Loucy (cell line): Measurements from ENCODE around the gene ERMAP.

Experiments used
- H2AFZ ChIP-seq: fragments of 200-600 bp; sonication (generic); 2 replicates; pipeline ENCODE4 v1.6.0; 2016; ENCODE audit warnings: antibody characterized with exemption, mild to moderate bottlenecking, low read length, moderate library complexity
- H3F3A ChIP-seq: fragments of 200-600 bp; 2 replicates; pipeline ENCODE4 v1.6.0; 2016; ENCODE audit warnings: antibody characterized with exemption, low read depth, mild to moderate bottlenecking
- H3K27me3 ChIP-seq: fragments of 200-600 bp; sonication (generic); 2 replicates; pipeline ENCODE4 v1.6.1; 2014; ENCODE audit warnings: low read length, mild to moderate bottlenecking; ENCODE audit not compliant: insufficient read depth, poor library complexity, severe bottlenecking
- H3K36me3 ChIP-seq: fragments of 200-600 bp; sonication (generic); 2 replicates; pipeline ENCODE4 v1.6.1; 2016; ENCODE audit warnings: low read length; ENCODE audit not compliant: insufficient read depth
- H3K4me1 ChIP-seq: fragments of 200-600 bp; sonication (generic); 2 replicates; pipeline ENCODE4 v1.5.1; 2014; ENCODE audit warnings: low read length, mild to moderate bottlenecking; ENCODE audit not compliant: insufficient read depth, poor library complexity, severe bottlenecking
- H3K4me2 ChIP-seq: fragments of 200-600 bp; sonication (generic); 2 replicates; pipeline ENCODE4 v1.6.0; 2014; ENCODE audit warnings: antibody characterized with exemption, low read length, low read depth, mild to moderate bottlenecking; ENCODE audit not compliant: poor library complexity, severe bottlenecking
- H3K4me3 ChIP-seq: fragments of 200-600 bp; sonication (generic); 2 replicates; pipeline ENCODE4 v1.5.1; 2014; ENCODE audit warnings: low read length, mild to moderate bottlenecking, mixed read lengths; ENCODE audit not compliant: poor library complexity, severe bottlenecking
- H3K79me2 ChIP-seq: fragments of 200-600 bp; sonication (generic); 2 replicates; pipeline ENCODE4 v1.6.1; 2014; ENCODE audit warnings: low read length; ENCODE audit not compliant: insufficient read depth
- H3K9ac ChIP-seq: fragments of 200-600 bp; sonication (generic); 2 replicates; pipeline ENCODE4 v1.6.0; 2014; ENCODE audit warnings: mild to moderate bottlenecking, low read depth, low read length, moderate library complexity; ENCODE audit not compliant: poor library complexity, severe bottlenecking
- H3K9me2 ChIP-seq: fragments of 200-600 bp; sonication (generic); replicated peaks from 2 replicates; pipeline ENCODE4 v1.6.1; 2016; ENCODE audit warnings: low read depth, low read length, mixed read lengths
- H3K9me3 ChIP-seq: fragments of 200-600 bp; sonication (generic); 2 replicates; pipeline ENCODE4 v1.6.1; 2014; ENCODE audit warnings: mild to moderate bottlenecking, antibody characterized with exemption, low read length, low read depth; ENCODE audit not compliant: insufficient read depth
- H4K20me1 ChIP-seq: fragments of 200-600 bp; sonication (generic); 2 replicates; pipeline ENCODE4 v1.6.0; 2014; ENCODE audit warnings: antibody characterized with exemption, low read length, mild to moderate bottlenecking; ENCODE audit not compliant: insufficient read depth, poor library complexity, severe bottlenecking
- EZH2phosphoT487 ChIP-seq: fragments of 200-600 bp; IDR thresholded peaks from 2 replicates; pipeline ENCODE4 v1.6.1; 2018; ENCODE audit warnings: antibody characterized with exemption, mild to moderate bottlenecking, moderate library complexity, borderline replicate concordance
- TF ChIP-seq, protein P1 (sequence below): fragments of 200-600 bp; sonication (generic); conservative IDR thresholded peaks from 2 replicates; pipeline ENCODE4 v1.5.1; 2014; ENCODE audit warnings: mild to moderate bottlenecking, antibody characterized with exemption, low read length

ERMAP gene

DNA sequence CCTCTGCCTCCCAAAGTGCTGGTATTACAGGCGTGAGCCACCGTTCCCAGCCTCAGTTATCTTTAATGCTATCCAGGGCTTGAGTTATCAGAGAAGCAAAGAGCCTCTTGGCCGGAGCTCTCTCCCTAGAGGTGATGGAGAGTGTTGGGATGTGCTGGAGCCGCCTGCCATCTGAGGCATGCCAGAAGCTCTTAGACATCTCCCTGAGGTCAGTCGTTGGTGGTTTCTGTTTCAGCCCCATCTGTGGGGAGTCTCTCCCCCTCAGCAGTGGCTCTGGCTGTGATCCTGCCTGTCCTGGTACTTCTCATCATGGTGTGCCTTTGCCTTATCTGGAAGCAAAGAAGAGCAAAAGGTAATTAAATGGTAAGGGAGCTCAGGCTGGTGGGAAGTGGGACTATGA is 17.9 kb downstream of the ERMAP start:
- Histone ChIP-seq H3K27me3 (no peaks in the 10 kb centered on the region), H3K9ac (no peak overlapping the region), H3K9me2 (no peaks in the 10 kb centered on the region), H4K20me1 (no peaks in the 10 kb centered on the region), H3K36me3 (no peaks in the 10 kb centered on the region), H3K79me2 (no peaks in the 10 kb centered on the region), H2AFZ (no peak overlapping the region), H3K4me2 (no peak overlapping the region), H3K4me3 (no peak overlapping the region), H3K4me1 (no peaks in the 10 kb centered on the region), H3F3A (no peaks in the 10 kb centered on the region), H3K9me3 (no peaks in the 10 kb centered on the region)
- TF ChIP-seq, protein P1, sequence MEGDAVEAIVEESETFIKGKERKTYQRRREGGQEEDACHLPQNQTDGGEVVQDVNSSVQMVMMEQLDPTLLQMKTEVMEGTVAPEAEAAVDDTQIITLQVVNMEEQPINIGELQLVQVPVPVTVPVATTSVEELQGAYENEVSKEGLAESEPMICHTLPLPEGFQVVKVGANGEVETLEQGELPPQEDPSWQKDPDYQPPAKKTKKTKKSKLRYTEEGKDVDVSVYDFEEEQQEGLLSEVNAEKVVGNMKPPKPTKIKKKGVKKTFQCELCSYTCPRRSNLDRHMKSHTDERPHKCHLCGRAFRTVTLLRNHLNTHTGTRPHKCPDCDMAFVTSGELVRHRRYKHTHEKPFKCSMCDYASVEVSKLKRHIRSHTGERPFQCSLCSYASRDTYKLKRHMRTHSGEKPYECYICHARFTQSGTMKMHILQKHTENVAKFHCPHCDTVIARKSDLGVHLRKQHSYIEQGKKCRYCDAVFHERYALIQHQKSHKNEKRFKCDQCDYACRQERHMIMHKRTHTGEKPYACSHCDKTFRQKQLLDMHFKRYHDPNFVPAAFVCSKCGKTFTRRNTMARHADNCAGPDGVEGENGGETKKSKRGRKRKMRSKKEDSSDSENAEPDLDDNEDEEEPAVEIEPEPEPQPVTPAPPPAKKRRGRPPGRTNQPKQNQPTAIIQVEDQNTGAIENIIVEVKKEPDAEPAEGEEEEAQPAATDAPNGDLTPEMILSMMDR = no peak
- no peak for TF ChIP-seq EZH2phosphoT487

DNA sequence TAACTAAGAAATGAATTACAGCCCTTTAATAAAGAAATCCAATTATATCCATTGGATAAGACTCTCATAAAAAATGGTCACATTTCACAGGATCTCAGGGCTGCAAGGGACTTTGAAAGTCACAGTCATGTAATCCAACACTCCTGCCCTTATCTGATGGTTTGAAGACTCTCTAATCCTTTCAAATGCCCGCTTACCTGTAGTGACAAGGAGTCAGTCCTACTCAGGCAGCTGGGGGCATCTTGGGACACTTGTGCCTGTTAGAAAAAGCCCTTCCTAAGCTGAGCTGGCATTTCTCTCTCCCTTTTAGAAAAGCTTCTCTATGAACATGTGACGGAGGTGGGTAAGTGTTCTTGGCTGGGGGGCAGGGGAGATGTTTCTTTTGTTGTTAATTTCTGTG is 18.5 kb downstream of the ERMAP start:
- H3F3A ChIP-seq = no peaks in the 10 kb centered on the region
- no peaks in the 10 kb centered on the region for H3K79me2 ChIP-seq
- TF ChIP-seq, protein P1 = no peak
- TF ChIP-seq EZH2phosphoT487 = no peak
- no peak overlapping the region for H2AFZ ChIP-seq
- no peak overlapping the region for H3K4me2 ChIP-seq
- H3K9me3 ChIP-seq = no peaks in the 10 kb centered on the region
- H3K4me1 ChIP-seq = no peaks in the 10 kb centered on the region
- H3K27me3 ChIP-seq = no peaks in the 10 kb centered on the region
- no peaks in the 10 kb centered on the region for H3K9me2 ChIP-seq
- H4K20me1 ChIP-seq = no peaks in the 10 kb centered on the region
- H3K36me3 ChIP-seq = no peaks in the 10 kb centered on the region
- no peak overlapping the region for H3K9ac ChIP-seq
- no peak overlapping the region for H3K4me3 ChIP-seq

DNA sequence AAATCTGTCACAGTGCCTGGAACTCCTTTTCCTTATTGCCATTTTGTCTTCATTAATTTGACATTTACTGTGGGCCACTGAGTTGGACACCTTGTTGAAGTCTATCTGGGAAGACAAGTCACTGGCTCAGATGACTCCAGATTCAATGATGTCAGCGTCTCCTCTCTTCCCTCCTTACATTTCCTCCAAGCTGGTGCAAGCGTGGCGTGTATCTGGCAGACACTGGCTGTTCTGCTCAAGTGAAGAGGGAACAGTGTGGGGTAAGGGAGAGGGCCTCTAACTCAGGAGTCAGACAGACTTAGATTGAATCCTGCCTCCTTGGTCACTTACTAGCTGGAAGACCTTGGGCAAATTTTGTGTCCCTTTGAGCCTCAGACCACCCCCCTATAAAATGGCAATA is 20.8 kb downstream of the ERMAP start:
- Histone ChIP-seq H3K27me3 (no peaks in the 10 kb centered on the region), H3F3A (no peaks in the 10 kb centered on the region), H3K9me3 (no peaks in the 10 kb centered on the region), H3K79me2 (no peaks in the 10 kb centered on the region), H3K4me3 (no peak overlapping the region), H3K36me3 (no peaks in the 10 kb centered on the region), H3K4me2 (no peak overlapping the region), H3K9ac (no peak overlapping the region), H3K9me2 (no peaks in the 10 kb centered on the region), H4K20me1 (no peaks in the 10 kb centered on the region), H3K4me1 (no peaks in the 10 kb centered on the region), H2AFZ (no peak overlapping the region)
- TF ChIP-seq EZH2phosphoT487 = no peak
- TF ChIP-seq, protein P1 = no peak
